H1 (cell line): ENCODE measurements around the gene SLC38A7. TPM values are rescaled to one million over a fixed set of nuclear protein-coding genes. Genes with fewer than 3 reads are reported as not detected.

Experiments used
- GABPA ChIP-seq: IDR thresholded peaks from 2 replicates; pipeline ENCODE4 v1.6.1; 2011; ENCODE audit warnings: mild to moderate bottlenecking, low read length, moderate library complexity, borderline replicate concordance; ENCODE audit not compliant: insufficient read depth
- RBBP5 ChIP-seq: IDR thresholded peaks from 2 replicates; pipeline ENCODE4 v1.7.1; 2012; ENCODE audit warnings: low read depth, mild to moderate bottlenecking, inconsistent platforms, low read length, moderate library complexity, borderline replicate concordance
- SRF ChIP-seq: IDR thresholded peaks from 2 replicates; pipeline ENCODE4 v1.6.1; 2011; ENCODE audit warnings: mild to moderate bottlenecking, low read depth, low read length, moderate library complexity
- YY1 ChIP-seq: IDR thresholded peaks from 2 replicates; pipeline ENCODE4 v1.6.1; 2011; ENCODE audit warnings: low read depth, mild to moderate bottlenecking, low read length
- polyA plus RNA-seq, 7 experiments: library from polyadenylated mRNA; depleted of rRNA in 3 of 7; stranded (reverse) in 5 of 7; unstranded in 2 of 7; fragments of >200 nt in 5 of 7; fragments of 200-250 nt in 2 of 7; gene quantifications; 1 replicate in 5 of 7; 2 replicates in 1 of 7; 4 replicates in 1 of 7; pipeline versions ENCODE4 v1.2.1 to v1.2.3, GENCODE V29; 2011 to 2013; ENCODE audit warnings: missing spikeins in 2 of 7, mixed read lengths in 2 of 7
- total RNA-seq: library from RNA; stranded (reverse); fragmentation: NEBNext Ultra II Directional; extraction: Animal tissue kit (Norgen Biotek cat#: 25700); gene quantifications from 2 replicates; pipeline ENCODE4 v1.2.1, GENCODE V29; 2021

The SLC38A7 gene
- total and polyA plus RNA-seq, 2 of the 8 experiments (the other 6 are each of a cell fraction or from before 2014, with no cell fraction given), result 26.7 to 28.0 TPM

- TF ChIP-seq SRF (no peak), RBBP5 (no peak), GABPA (no peak), YY1 (no peak)
Measured at GRCh38 chr16:58644108-58644507, 40.5 kb downstream of the SLC38A7 start (continued).
